ENCODE data around the gene MAP3K5.

MAP3K5 gene

DNA sequence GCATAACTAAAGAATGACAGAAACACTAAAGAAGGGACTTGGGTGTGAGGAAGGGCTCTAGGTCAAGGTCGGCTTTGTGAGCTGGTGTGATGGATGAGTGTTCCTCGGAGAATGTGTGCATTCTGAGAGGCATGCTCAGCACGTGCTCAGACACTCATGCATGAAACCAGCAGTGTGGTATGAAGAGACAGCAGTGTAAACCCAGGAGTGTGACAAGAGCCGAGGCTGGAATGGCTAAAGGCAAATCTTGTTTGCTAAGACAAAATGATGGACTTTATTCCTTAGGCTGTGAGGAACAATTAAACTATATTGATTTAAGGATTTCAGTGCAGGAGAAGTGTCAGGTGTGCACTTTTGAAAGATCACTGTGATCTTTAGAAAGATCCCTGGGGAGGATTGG is 134.6 kb downstream of the MAP3K5 start:
- H3K27ac ChIP-seq (ENCODE audit: low read depth, low read length) = no peak overlapping the region
- H4K8ac ChIP-seq (ENCODE audit: low read depth, low read length) = no peak overlapping the region
- no peaks in the 10 kb centered on the region for H3K4me1 ChIP-seq (ENCODE audit: control insufficient read depth, low read depth, low read length)
- H2BK5ac ChIP-seq (ENCODE audit: low read length) = no peak overlapping the region
- H2AK5ac ChIP-seq (ENCODE audit: low read length) = no peak overlapping the region
- no peaks in the 10 kb centered on the region for H3K27me3 ChIP-seq (ENCODE audit: insufficient read depth, low read length, poor library complexity)
- no peak overlapping the region for H3K4me3 ChIP-seq (ENCODE audit: low read length)
- no peak overlapping the region for H2BK15ac ChIP-seq (replicated peaks; ENCODE audit: low read depth)
- no peak overlapping the region for H3K23ac ChIP-seq (ENCODE audit: low read length)
- H4K5ac ChIP-seq (ENCODE audit: low read length) = no peak overlapping the region
- no peak overlapping the region for H3K4ac ChIP-seq (ENCODE audit: low read depth, low read length)
- WGBS (ENCODE audit: extremely low coverage, insufficient coverage, low lambda C conversion rate) = no CpG with 5 or more reads among the region's 4 CpGs
- H3K4me2 ChIP-seq (ENCODE audit: low read length) = no peak overlapping the region
- H3K79me1 ChIP-seq (ENCODE audit: low read length) = no peaks in the 10 kb centered on the region
- H2BK120ac ChIP-seq (ENCODE audit: low read depth, low read length) = no peak overlapping the region
- H3K9ac ChIP-seq (ENCODE audit: low read length) = no peak overlapping the region
- H3K18ac ChIP-seq (ENCODE audit: low read length) = no peak overlapping the region
- H3K79me2 ChIP-seq (ENCODE audit: control insufficient read depth, insufficient read depth, low read length) = no peaks in the 10 kb centered on the region
- H3K56ac ChIP-seq (ENCODE audit: low read length) = no peak overlapping the region
- no peaks in the 10 kb centered on the region for H3K36me3 ChIP-seq (ENCODE audit: control insufficient read depth, insufficient read depth, low read length)
- DNase-seq = no peak

- Histone ChIP-seq H3K27ac (ENCODE audit: low read depth, low read length) (no peak overlapping the region), H3K4ac (ENCODE audit: low read depth, low read length) (no peak overlapping the region), H3K27me3 (ENCODE audit: insufficient read depth, low read length, poor library complexity) (no peaks in the 10 kb centered on the region), H3K4me1 (ENCODE audit: control insufficient read depth, low read depth, low read length) (no peaks in the 10 kb centered on the region), H2BK120ac (ENCODE audit: low read depth, low read length) (no peak overlapping the region), H3K23ac (ENCODE audit: low read length) (no peak overlapping the region), H2AK5ac (ENCODE audit: low read length) (no peak overlapping the region), H3K79me2 (ENCODE audit: control insufficient read depth, insufficient read depth, low read length) (no peaks in the 10 kb centered on the region), H4K5ac (ENCODE audit: low read length) (no peak overlapping the region), H3K9ac (ENCODE audit: low read length) (no peak overlapping the region), H3K18ac (ENCODE audit: low read length) (no peak overlapping the region), H3K56ac (ENCODE audit: low read length) (no peak overlapping the region), H3K79me1 (ENCODE audit: low read length) (no peaks in the 10 kb centered on the region), H2BK5ac (ENCODE audit: low read length) (no peak overlapping the region), H4K8ac (ENCODE audit: low read depth, low read length) (no peak overlapping the region), H2BK15ac (replicated peaks; ENCODE audit: low read depth) (no peak overlapping the region), H3K4me2 (ENCODE audit: low read length) (no peak overlapping the region), H3K4me3 (ENCODE audit: low read length) (no peak overlapping the region), H3K36me3 (ENCODE audit: control insufficient read depth, insufficient read depth, low read length) (no peaks in the 10 kb centered on the region)
- no peak for DNase-seq
- no CpG with 5 or more reads among the region's 1 CpG for WGBS (ENCODE audit: extremely low coverage, insufficient coverage, low lambda C conversion rate)
Measured at GRCh38 chr6:136656121-136656520, 136.2 kb downstream of the MAP3K5 start.

- H3K4ac ChIP-seq (ENCODE audit: low read depth, low read length) = no peak overlapping the region
- no peaks in the 10 kb centered on the region for H3K4me1 ChIP-seq (ENCODE audit: control insufficient read depth, low read depth, low read length)
- H2BK15ac ChIP-seq (replicated peaks; ENCODE audit: low read depth) = no peak overlapping the region
- no peaks in the 10 kb centered on the region for H3K27me3 ChIP-seq (ENCODE audit: insufficient read depth, low read length, poor library complexity)
- H2BK5ac ChIP-seq (ENCODE audit: low read length) = no peak overlapping the region
- no peak overlapping the region for H2AK5ac ChIP-seq (ENCODE audit: low read length)
- no peak overlapping the region for H3K9ac ChIP-seq (ENCODE audit: low read length)
- no peak overlapping the region for H3K23ac ChIP-seq (ENCODE audit: low read length)
- DNase-seq = no peak
- no CpG with 5 or more reads among the region's 6 CpGs for WGBS (ENCODE audit: extremely low coverage, insufficient coverage, low lambda C conversion rate)
- H3K18ac ChIP-seq (ENCODE audit: low read length) = no peak overlapping the region
- H3K79me1 ChIP-seq (ENCODE audit: low read length) = no peaks in the 10 kb centered on the region
- no peaks in the 10 kb centered on the region for H3K36me3 ChIP-seq (ENCODE audit: control insufficient read depth, insufficient read depth, low read length)
- no peaks in the 10 kb centered on the region for H3K79me2 ChIP-seq (ENCODE audit: control insufficient read depth, insufficient read depth, low read length)
- no peak overlapping the region for H3K27ac ChIP-seq (ENCODE audit: low read depth, low read length)
- H3K56ac ChIP-seq (ENCODE audit: low read length) = no peak overlapping the region
- H4K5ac ChIP-seq (ENCODE audit: low read length) = no peak overlapping the region
- no peak overlapping the region for H4K8ac ChIP-seq (ENCODE audit: low read depth, low read length)
- no peak overlapping the region for H3K4me3 ChIP-seq (ENCODE audit: low read length)
- no peak overlapping the region for H2BK120ac ChIP-seq (ENCODE audit: low read depth, low read length)
- no peak overlapping the region for H3K4me2 ChIP-seq (ENCODE audit: low read length)
Measured at GRCh38 chr6:136655239-136656014, 136.8 kb downstream of the MAP3K5 start.

- H4K8ac ChIP-seq (ENCODE audit: low read depth, low read length) = no peak overlapping the region
- no CpG with 5 or more reads among the region's 2 CpGs for WGBS (ENCODE audit: extremely low coverage, insufficient coverage, low lambda C conversion rate)
- no peak for DNase-seq
- H2BK15ac ChIP-seq (replicated peaks; ENCODE audit: low read depth) = no peak overlapping the region
- H3K9ac ChIP-seq (ENCODE audit: low read length) = no peak overlapping the region
- H3K56ac ChIP-seq (ENCODE audit: low read length) = no peak overlapping the region
- H3K27me3 ChIP-seq (ENCODE audit: insufficient read depth, low read length, poor library complexity) = no peaks in the 10 kb centered on the region
- no peak overlapping the region for H4K5ac ChIP-seq (ENCODE audit: low read length)
- no peak overlapping the region for H3K18ac ChIP-seq (ENCODE audit: low read length)
- no peak overlapping the region for H2AK5ac ChIP-seq (ENCODE audit: low read length)
- no peak overlapping the region for H3K4ac ChIP-seq (ENCODE audit: low read depth, low read length)
- no peak overlapping the region for H3K27ac ChIP-seq (ENCODE audit: low read depth, low read length)
- no peaks in the 10 kb centered on the region for H3K4me1 ChIP-seq (ENCODE audit: control insufficient read depth, low read depth, low read length)
- H3K36me3 ChIP-seq (ENCODE audit: control insufficient read depth, insufficient read depth, low read length) = no peaks in the 10 kb centered on the region
- H2BK5ac ChIP-seq (ENCODE audit: low read length) = no peak overlapping the region
- H2BK120ac ChIP-seq (ENCODE audit: low read depth, low read length) = no peak overlapping the region
- no peak overlapping the region for H3K23ac ChIP-seq (ENCODE audit: low read length)
- H3K79me2 ChIP-seq (ENCODE audit: control insufficient read depth, insufficient read depth, low read length) = no peaks in the 10 kb centered on the region
- H3K4me3 ChIP-seq (ENCODE audit: low read length) = no peak overlapping the region
- H3K4me2 ChIP-seq (ENCODE audit: low read length) = no peak overlapping the region
- no peaks in the 10 kb centered on the region for H3K79me1 ChIP-seq (ENCODE audit: low read length)
Measured at GRCh38 chr6:136654086-136654485, 138.2 kb downstream of the MAP3K5 start.

- no peak overlapping the region for H2BK120ac ChIP-seq (ENCODE audit: low read depth, low read length)
- H3K27me3 ChIP-seq (ENCODE audit: insufficient read depth, low read length, poor library complexity) = no peaks in the 10 kb centered on the region
- no peak overlapping the region for H3K4ac ChIP-seq (ENCODE audit: low read depth, low read length)
- H3K18ac ChIP-seq (ENCODE audit: low read length) = no peak overlapping the region
- no peak overlapping the region for H3K9ac ChIP-seq (ENCODE audit: low read length)
- no peak overlapping the region for H4K8ac ChIP-seq (ENCODE audit: low read depth, low read length)
- no peak for DNase-seq
- H3K4me3 ChIP-seq (ENCODE audit: low read length) = no peak overlapping the region
- H3K27ac ChIP-seq (ENCODE audit: low read depth, low read length) = no peak overlapping the region
- H2AK5ac ChIP-seq (ENCODE audit: low read length) = no peak overlapping the region
- H2BK15ac ChIP-seq (replicated peaks; ENCODE audit: low read depth) = no peak overlapping the region
- H3K79me1 ChIP-seq (ENCODE audit: low read length) = no peaks in the 10 kb centered on the region
- H4K5ac ChIP-seq (ENCODE audit: low read length) = no peak overlapping the region
- no peak overlapping the region for H3K56ac ChIP-seq (ENCODE audit: low read length)
- H2BK5ac ChIP-seq (ENCODE audit: low read length) = no peak overlapping the region
- H3K79me2 ChIP-seq (ENCODE audit: control insufficient read depth, insufficient read depth, low read length) = no peaks in the 10 kb centered on the region
- H3K23ac ChIP-seq (ENCODE audit: low read length) = no peak overlapping the region
- no peak overlapping the region for H3K4me2 ChIP-seq (ENCODE audit: low read length)
- H3K36me3 ChIP-seq (ENCODE audit: control insufficient read depth, insufficient read depth, low read length) = no peaks in the 10 kb centered on the region
- no peaks in the 10 kb centered on the region for H3K4me1 ChIP-seq (ENCODE audit: control insufficient read depth, low read depth, low read length)
Measured at GRCh38 chr6:136652656-136653055, 139.6 kb downstream of the MAP3K5 start.

- no peak overlapping the region for H3K4me2 ChIP-seq (ENCODE audit: low read length)
- no peak overlapping the region for H3K4me3 ChIP-seq (ENCODE audit: low read length)
- no peak overlapping the region for H2BK120ac ChIP-seq (ENCODE audit: low read depth, low read length)
- no peak overlapping the region for H3K18ac ChIP-seq (ENCODE audit: low read length)
- H3K23ac ChIP-seq (ENCODE audit: low read length) = no peak overlapping the region
- no peaks in the 10 kb centered on the region for H3K4me1 ChIP-seq (ENCODE audit: control insufficient read depth, low read depth, low read length)
- H3K56ac ChIP-seq (ENCODE audit: low read length) = no peak overlapping the region
- H3K36me3 ChIP-seq (ENCODE audit: control insufficient read depth, insufficient read depth, low read length) = no peaks in the 10 kb centered on the region
- no peaks in the 10 kb centered on the region for H3K27me3 ChIP-seq (ENCODE audit: insufficient read depth, low read length, poor library complexity)
- H3K4ac ChIP-seq (ENCODE audit: low read depth, low read length) = no peak overlapping the region
- no CpG with 5 or more reads among the region's 2 CpGs for WGBS (ENCODE audit: extremely low coverage, insufficient coverage, low lambda C conversion rate)
- H4K8ac ChIP-seq (ENCODE audit: low read depth, low read length) = no peak overlapping the region
- H2BK5ac ChIP-seq (ENCODE audit: low read length) = no peak overlapping the region
- H2AK5ac ChIP-seq (ENCODE audit: low read length) = no peak overlapping the region
- H3K79me1 ChIP-seq (ENCODE audit: low read length) = no peaks in the 10 kb centered on the region
- H3K79me2 ChIP-seq (ENCODE audit: control insufficient read depth, insufficient read depth, low read length) = no peaks in the 10 kb centered on the region
- no peak overlapping the region for H4K5ac ChIP-seq (ENCODE audit: low read length)
- no peak overlapping the region for H3K27ac ChIP-seq (ENCODE audit: low read depth, low read length)
- H2BK15ac ChIP-seq (replicated peaks; ENCODE audit: low read depth) = no peak overlapping the region
- DNase-seq = no peak
- H3K9ac ChIP-seq (ENCODE audit: low read length) = no peak overlapping the region
Measured at GRCh38 chr6:136651982-136652381, 140.3 kb downstream of the MAP3K5 start.
